Right lobe of liver (tissue), 6 donors: Measurements from ENCODE around the gene ITM2A. TPM values are rescaled to one million over a fixed set of nuclear protein-coding genes. Genes with fewer than 3 reads are reported as not detected.

ENCODE experiments used
- ATAC-seq, 4 donors: fragments of 200-7000 bp; cut with Tn5 transposase; one replicate each; pipeline ENCODE4 v1.9.1; 2020; ENCODE audit warnings: mild to moderate bottlenecking in 4 of 4, moderate library complexity in 4 of 4
- DNase-seq, 3 donors: peaks; one replicate each; pipeline ENCODE4 v3.0.0-alpha.2; 2020
- H3K27ac ChIP-seq, 3 donors: fragments of 200-600 bp; one replicate each; pipeline ENCODE4 v1.8.0; 2022
- H3K27me3 ChIP-seq, 2 donors: fragments of 200-600 bp; one replicate each; pipeline ENCODE4 v1.8.0; 2022
- H3K36me3 ChIP-seq, 4 donors: fragments of 200-600 bp; sonication (generic) in 1 of 4; one replicate each; pipeline versions ENCODE4 v1.5.1 to v1.8.0; 2017 to 2022; ENCODE audit warnings: control low read depth in 1 of 4
- H3K4me1 ChIP-seq, 4 donors: fragments of 200-600 bp; sonication (generic) in 1 of 4; one replicate each; pipeline versions ENCODE4 v1.5.1 to v1.8.0; 2017 to 2022; ENCODE audit warnings: control low read depth in 1 of 4
- H3K4me3 ChIP-seq, 3 donors: fragments of 200-600 bp; one replicate each; pipeline ENCODE4 v1.8.0; 2022
- H3K9me3 ChIP-seq, 4 donors: fragments of 200-600 bp; sonication (generic) in 1 of 4; one replicate each; pipeline versions ENCODE4 v1.5.1 to v1.8.0; 2017 to 2022; ENCODE audit warnings: control low read depth in 1 of 4
- POLR2A ChIP-seq: fragments of 450-650 bp; IDR thresholded peaks from one replicate; pipeline ENCODE4 v1.6.1; 2017; ENCODE audit warnings: antibody characterized with exemption, mild to moderate bottlenecking
- WGBS: methylation state at CpG from one replicate; pipeline ENCODE4 v1.1.6; 2018; ENCODE audit warnings: low coverage, low lambda C conversion rate; ENCODE audit not compliant: insufficient coverage; ENCODE audit errors: missing lambda C conversion rate; 5-methylcytosine and 5-hydroxymethylcytosine counted together
- intact Hi-C, 2 donors: fragments of 100-400 bp; cut with DNase I; formaldehyde crosslinking; loops; one replicate each; pipeline versions ENCODE4 v1.11.2 to v1.14.1; 2022
- total RNA-seq, 6 experiments: library from RNA; depleted of rRNA in 2 of 6; stranded (reverse); fragments of >200 nt in 2 of 6; fragmentation: NEBNext Ultra II Directional in 3 of 6; extraction: Animal tissue kit (Norgen Biotek cat#: 25700) in 3 of 6; gene quantifications; one replicate each; pipeline versions ENCODE4 v1.1.0 to v1.2.4, GENCODE V29; 2016 to 2023
- TF ChIP-seq, protein P1 (sequence below), 4 donors: fragments of 200-600 bp in 3 of 4; fragments of 450-650 bp in 1 of 4; IDR thresholded peaks; one replicate each; pipeline versions ENCODE4 v1.5.1 to v1.8.0; 2016 to 2022; ENCODE audit warnings: antibody characterized with exemption in 4 of 4, mild to moderate bottlenecking in 2 of 4
- donor health status: DM: no; HTN: yes; CAD: no.
- donor health status: DM: no; HTN: no; CAD: no.
- donor health status: DM: no; HTN: no; CAD: no.
- donor health status: DM: no; HTN: yes; CAD: no.
- donor health status: DM: no; HTN: yes; CAD: no.

The ITM2A gene
- total RNA-seq, 6 experiments from 2014 or later: 0.18 to 4.9 (median 1.6) TPM

DNA sequence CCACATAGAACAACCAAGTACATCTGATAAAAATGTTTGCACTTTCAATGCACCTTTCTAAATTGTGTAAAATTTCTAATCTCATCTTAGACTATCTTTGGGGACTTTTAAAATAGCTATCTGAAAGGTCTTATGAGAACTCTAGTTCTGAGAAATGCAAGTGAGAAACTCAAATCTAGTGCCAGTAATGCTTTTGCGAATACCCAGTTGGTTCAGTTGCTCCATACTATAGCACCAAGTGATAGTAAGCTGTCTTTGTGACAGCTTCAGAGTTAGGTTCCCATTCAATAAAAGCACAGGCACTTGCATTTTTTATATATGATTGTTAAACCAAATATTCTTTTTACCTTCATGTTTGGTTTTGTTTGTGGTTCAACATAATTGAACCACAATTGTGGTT, 4.5 kb upstream of the ITM2A start:
- Histone ChIP-seq H3K9me3 (no peaks in the 10 kb centered on the region), H3K27ac (no peak overlapping the region), H3K27me3 (peaks cover 0 to 4% of the 10 kb centered on the region in 2 donors), H3K36me3 (no peaks in the 10 kb centered on the region), H3K4me3 (no peak overlapping the region), H3K4me1 (no peaks in the 10 kb centered on the region)
- no peak for ATAC-seq
- TF ChIP-seq, protein P1, sequence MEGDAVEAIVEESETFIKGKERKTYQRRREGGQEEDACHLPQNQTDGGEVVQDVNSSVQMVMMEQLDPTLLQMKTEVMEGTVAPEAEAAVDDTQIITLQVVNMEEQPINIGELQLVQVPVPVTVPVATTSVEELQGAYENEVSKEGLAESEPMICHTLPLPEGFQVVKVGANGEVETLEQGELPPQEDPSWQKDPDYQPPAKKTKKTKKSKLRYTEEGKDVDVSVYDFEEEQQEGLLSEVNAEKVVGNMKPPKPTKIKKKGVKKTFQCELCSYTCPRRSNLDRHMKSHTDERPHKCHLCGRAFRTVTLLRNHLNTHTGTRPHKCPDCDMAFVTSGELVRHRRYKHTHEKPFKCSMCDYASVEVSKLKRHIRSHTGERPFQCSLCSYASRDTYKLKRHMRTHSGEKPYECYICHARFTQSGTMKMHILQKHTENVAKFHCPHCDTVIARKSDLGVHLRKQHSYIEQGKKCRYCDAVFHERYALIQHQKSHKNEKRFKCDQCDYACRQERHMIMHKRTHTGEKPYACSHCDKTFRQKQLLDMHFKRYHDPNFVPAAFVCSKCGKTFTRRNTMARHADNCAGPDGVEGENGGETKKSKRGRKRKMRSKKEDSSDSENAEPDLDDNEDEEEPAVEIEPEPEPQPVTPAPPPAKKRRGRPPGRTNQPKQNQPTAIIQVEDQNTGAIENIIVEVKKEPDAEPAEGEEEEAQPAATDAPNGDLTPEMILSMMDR (IDR thresholded peaks at IDR 0.05): no peak
- no peak for TF ChIP-seq POLR2A
- intact Hi-C loops: no loop called here
- 44% methylated on average over 1 of the region's 1 CpG for WGBS
- DNase-seq: no peak

DNA sequence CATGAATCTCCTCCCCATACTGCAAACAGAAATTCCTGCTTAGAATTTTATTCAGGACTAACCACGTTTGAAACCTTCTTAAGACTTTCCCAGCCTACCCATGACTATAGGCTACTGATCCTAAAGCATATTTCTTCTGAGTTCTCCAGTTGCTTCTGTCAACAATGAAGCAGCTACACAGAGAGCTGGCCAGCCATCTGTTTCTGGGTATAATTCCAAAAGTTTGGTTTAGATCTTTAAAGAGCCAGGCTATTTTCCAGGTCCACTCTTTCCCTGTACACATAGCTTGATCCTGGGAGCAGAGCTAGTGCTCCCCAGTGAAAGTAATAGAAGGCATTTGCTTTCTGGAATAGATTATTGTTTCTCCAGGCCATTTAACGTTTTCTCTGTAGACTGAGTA, 4.0 kb upstream of the ITM2A start:
- H3K27me3 ChIP-seq: peaks cover 0 to 4% of the 10 kb centered on the region in 2 donors
- TF ChIP-seq, protein P1 (IDR thresholded peaks at IDR 0.05): no peak
- no peak for TF ChIP-seq POLR2A
- no peak for DNase-seq
- no peak overlapping the region for H3K27ac ChIP-seq
- no peak overlapping the region for H3K4me3 ChIP-seq
- no peaks in the 10 kb centered on the region for H3K4me1 ChIP-seq
- 9% methylated on average over 2 of the region's 2 CpGs for WGBS
- no peaks in the 10 kb centered on the region for H3K36me3 ChIP-seq
- H3K9me3 ChIP-seq: no peaks in the 10 kb centered on the region
- no peak for ATAC-seq
- intact Hi-C loops: no loop called here

DNA sequence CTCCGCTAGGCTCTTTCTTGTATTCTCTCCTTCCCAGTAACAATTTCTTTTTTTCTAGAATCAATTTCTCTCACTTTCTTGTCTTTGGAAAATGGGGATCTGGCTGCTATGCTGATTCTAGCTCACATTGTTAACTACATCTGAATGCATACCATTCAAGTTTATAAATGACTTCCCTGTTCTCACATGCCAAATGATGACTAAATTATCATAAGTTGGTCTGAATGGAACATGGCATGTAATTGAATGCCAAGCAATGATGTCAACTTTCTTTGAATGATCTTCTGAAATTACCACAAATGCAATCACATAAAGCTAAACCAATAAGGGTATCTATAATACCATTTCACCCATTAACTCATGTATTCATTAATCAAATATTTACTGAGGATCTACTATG, 2.7 kb upstream of the ITM2A start:
- H3K27me3 ChIP-seq: peaks cover 0 to 4% of the 10 kb centered on the region in 2 donors
- H3K27ac ChIP-seq: no peak overlapping the region
- 58% methylated on average over 1 of the region's 1 CpG for WGBS
- no peak overlapping the region for H3K4me3 ChIP-seq
- H3K36me3 ChIP-seq: no peaks in the 10 kb centered on the region
- DNase-seq (no peak), ATAC-seq (no peak)
- H3K4me1 ChIP-seq: no peaks in the 10 kb centered on the region
- H3K9me3 ChIP-seq: no peaks in the 10 kb centered on the region
- intact Hi-C loops: no loop called here
- no peak for TF ChIP-seq POLR2A
- TF ChIP-seq, protein P1 (IDR thresholded peaks at IDR 0.05): no peak

DNA sequence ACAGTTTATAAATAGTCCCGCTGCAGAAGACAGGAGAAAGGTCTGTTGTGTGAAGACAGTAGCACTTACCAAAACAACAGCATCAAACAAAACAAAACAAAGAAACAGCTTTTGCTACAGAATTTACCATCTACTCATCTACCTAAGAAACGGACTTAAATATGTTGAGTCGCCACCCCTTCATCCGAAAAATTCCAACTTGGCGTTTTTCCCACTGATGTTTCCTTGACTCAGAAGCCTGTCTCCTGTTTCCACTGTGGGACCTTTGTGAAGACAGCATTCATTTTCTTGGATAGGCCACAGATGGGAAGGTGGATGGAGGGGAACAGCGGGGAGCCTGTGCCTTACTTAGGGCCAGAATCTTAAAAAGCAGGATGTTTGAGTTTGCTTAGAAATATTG, 1.3 kb upstream of the ITM2A start:
- intact Hi-C loops: no loop called here
- Histone ChIP-seq H3K27ac (no peak overlapping the region), H3K27me3 (no peaks in the 10 kb centered on the region), H3K4me3 (no peak overlapping the region), H3K4me1 (no peaks in the 10 kb centered on the region), H3K36me3 (no peaks in the 10 kb centered on the region), H3K9me3 (no peaks in the 10 kb centered on the region)
- WGBS: 67% methylated on average over 6 of the region's 6 CpGs
- no peak for TF ChIP-seq POLR2A
- TF ChIP-seq, protein P1 (IDR thresholded peaks at IDR 0.05): no peak
- ATAC-seq (no peak), DNase-seq (no peak)

DNA sequence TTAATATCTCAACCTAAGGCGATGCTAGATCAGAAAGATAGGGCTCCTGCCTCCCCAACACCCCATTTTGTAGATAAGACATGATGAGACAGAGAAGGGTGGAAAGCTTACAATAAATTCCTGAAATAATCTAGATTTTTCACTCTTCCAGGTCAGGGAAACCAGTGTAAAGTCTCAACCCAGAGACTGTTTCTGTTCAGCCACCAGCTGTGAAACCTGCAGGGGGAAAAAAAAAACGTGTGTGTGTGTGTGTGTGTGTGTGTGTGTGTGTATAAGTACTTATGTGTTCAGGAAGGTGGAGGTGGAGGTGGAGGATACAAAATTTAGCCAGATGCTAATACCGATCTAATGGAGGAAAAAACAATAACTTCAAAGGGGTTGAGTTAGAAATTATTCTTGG, 773 bp upstream of the ITM2A start:
- H3K4me1 ChIP-seq: no peaks in the 10 kb centered on the region
- H3K9me3 ChIP-seq: no peaks in the 10 kb centered on the region
- no peak overlapping the region for H3K4me3 ChIP-seq
- intact Hi-C loops: no loop called here
- no peaks in the 10 kb centered on the region for H3K36me3 ChIP-seq
- H3K27me3 ChIP-seq: no peaks in the 10 kb centered on the region
- DNase-seq: no peak
- H3K27ac ChIP-seq: no peak overlapping the region
- ATAC-seq: no peak
- no peak for TF ChIP-seq POLR2A
- WGBS: 24% methylated on average over 3 of the region's 3 CpGs
